Lung (tissue), 12 donors: ENCODE results near the gene PGLYRP3. TPM values are rescaled to one million over a fixed set of nuclear protein-coding genes. Genes with fewer than 3 reads are reported as not detected.

ENCODE experiments used
- ATAC-seq: fragments of 200-7000 bp; cut with Tn5 transposase; one replicate; pipeline ENCODE4 v1.9.1; 2020; ENCODE audit warnings: moderate number of reproducible peaks; ENCODE audit not compliant: insufficient read depth, low FRiP score
- DNase-seq, 3 donors: peaks; one replicate each; pipeline ENCODE4 v3.0.0-alpha.2; 2013 to 2017
- H3K27ac ChIP-seq, 2 donors: one replicate each; pipeline ENCODE4 v1.5.1; 2013; ENCODE audit warnings: mild to moderate bottlenecking in 2 of 2, moderate library complexity in 2 of 2, control low read depth in 1 of 2, inconsistent platforms in 1 of 2, low read depth in 1 of 2, low read length in 1 of 2
- H3K27me3 ChIP-seq, 3 donors: one replicate each; pipeline ENCODE4 v1.5.1; 2013; ENCODE audit warnings: low read length in 2 of 3; ENCODE audit not compliant: control insufficient read depth in 3 of 3, insufficient read depth in 3 of 3
- H3K36me3 ChIP-seq, 4 donors: one replicate each; pipeline ENCODE4 v1.5.1; 2013; ENCODE audit warnings: low read length in 4 of 4, mild to moderate bottlenecking in 1 of 4, moderate library complexity in 1 of 4; ENCODE audit not compliant: control insufficient read depth in 4 of 4, insufficient read depth in 4 of 4
- H3K4me1 ChIP-seq, 5 donors: one replicate each; pipeline ENCODE4 v1.5.1; 2013; ENCODE audit warnings: low read length in 5 of 5, mild to moderate bottlenecking in 2 of 5, moderate library complexity in 1 of 5; ENCODE audit not compliant: control insufficient read depth in 5 of 5, insufficient read depth in 5 of 5
- H3K4me3 ChIP-seq: one replicate; pipeline ENCODE4 v1.5.1; 2013; ENCODE audit warnings: mild to moderate bottlenecking, control low read depth, moderate library complexity
- H3K9ac ChIP-seq, 2 donors: one replicate each; pipeline ENCODE4 v1.5.1; 2013; ENCODE audit warnings: low read length in 2 of 2, control low read depth in 1 of 2; ENCODE audit not compliant: insufficient read depth in 1 of 2
- H3K9me3 ChIP-seq, 4 donors: one replicate each; pipeline ENCODE4 v1.5.1; 2013; ENCODE audit warnings: low read length in 3 of 4, mild to moderate bottlenecking in 1 of 4, moderate library complexity in 1 of 4; ENCODE audit not compliant: control insufficient read depth in 4 of 4, insufficient read depth in 3 of 4
- WGBS, 2 donors: extraction: QIAGEN DNeasy Blood & Tissue Kit; methylation state at CpG; one replicate each; pipeline ENCODE4 v1.1.7; 2013; 5-methylcytosine and 5-hydroxymethylcytosine counted together
- polyA plus RNA-seq, 2 donors: library from polyadenylated mRNA; stranded (reverse); fragments of 200-250 nt; gene quantifications; one replicate each; pipeline ENCODE4 v1.2.1, GENCODE V29; 2013
- total RNA-seq, 2 donors: library from RNA; depleted of rRNA in 1 of 2; stranded (reverse); fragments of >200 nt in 1 of 2; gene quantifications; one replicate each; pipeline ENCODE4 v1.2.1, GENCODE V29; 2014 to 2021
- TF ChIP-seq, protein P1 (sequence below): IDR thresholded peaks from 2 replicates; pipeline ENCODE4 v1.5.1; 2012; ENCODE audit warnings: mild to moderate bottlenecking; ENCODE audit errors: control extremely low read depth, extremely low read depth
- donor health status: control.
- donor health status: control.
- donor health status: Bipolar disorder and iron deficiency.
- donor health status: healthy.
- donor health status: DM: yes; HTN: yes; CAD: no.

The PGLYRP3 gene
- total and polyA plus RNA-seq, 4 donors, result not detected

DNA sequence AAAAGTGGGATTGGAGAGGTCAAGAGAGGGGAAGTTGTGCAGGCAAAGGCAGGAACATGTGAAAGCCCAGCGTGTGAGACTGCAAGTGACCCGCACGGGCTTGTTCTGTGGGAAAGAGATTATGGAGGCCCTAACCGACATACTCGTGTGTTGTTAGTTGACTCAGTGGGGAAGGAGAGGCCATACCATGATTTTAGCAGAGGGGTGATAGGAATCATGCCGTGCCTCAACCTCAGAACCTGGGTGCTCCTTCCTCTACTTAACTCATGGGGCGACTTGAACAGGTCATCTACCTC is 19.3 kb downstream of the PGLYRP3 start:
- H3K9ac ChIP-seq, result no peak overlapping the region
- no peaks in the 10 kb centered on the region for H3K9me3 ChIP-seq
- no peaks in the 10 kb centered on the region for H3K36me3 ChIP-seq
- no peaks in the 10 kb centered on the region for H3K27me3 ChIP-seq
- no peak overlapping the region for H3K4me3 ChIP-seq
- TF ChIP-seq, protein P1, sequence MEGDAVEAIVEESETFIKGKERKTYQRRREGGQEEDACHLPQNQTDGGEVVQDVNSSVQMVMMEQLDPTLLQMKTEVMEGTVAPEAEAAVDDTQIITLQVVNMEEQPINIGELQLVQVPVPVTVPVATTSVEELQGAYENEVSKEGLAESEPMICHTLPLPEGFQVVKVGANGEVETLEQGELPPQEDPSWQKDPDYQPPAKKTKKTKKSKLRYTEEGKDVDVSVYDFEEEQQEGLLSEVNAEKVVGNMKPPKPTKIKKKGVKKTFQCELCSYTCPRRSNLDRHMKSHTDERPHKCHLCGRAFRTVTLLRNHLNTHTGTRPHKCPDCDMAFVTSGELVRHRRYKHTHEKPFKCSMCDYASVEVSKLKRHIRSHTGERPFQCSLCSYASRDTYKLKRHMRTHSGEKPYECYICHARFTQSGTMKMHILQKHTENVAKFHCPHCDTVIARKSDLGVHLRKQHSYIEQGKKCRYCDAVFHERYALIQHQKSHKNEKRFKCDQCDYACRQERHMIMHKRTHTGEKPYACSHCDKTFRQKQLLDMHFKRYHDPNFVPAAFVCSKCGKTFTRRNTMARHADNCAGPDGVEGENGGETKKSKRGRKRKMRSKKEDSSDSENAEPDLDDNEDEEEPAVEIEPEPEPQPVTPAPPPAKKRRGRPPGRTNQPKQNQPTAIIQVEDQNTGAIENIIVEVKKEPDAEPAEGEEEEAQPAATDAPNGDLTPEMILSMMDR, result no peak
- DNase-seq (no peak), ATAC-seq (no peak)
- 67 to 70% methylated on average over 7 of the region's 7 CpGs for WGBS, 2 donors
- H3K4me1 ChIP-seq, result no peaks in the 10 kb centered on the region
- no peak overlapping the region for H3K27ac ChIP-seq

DNA sequence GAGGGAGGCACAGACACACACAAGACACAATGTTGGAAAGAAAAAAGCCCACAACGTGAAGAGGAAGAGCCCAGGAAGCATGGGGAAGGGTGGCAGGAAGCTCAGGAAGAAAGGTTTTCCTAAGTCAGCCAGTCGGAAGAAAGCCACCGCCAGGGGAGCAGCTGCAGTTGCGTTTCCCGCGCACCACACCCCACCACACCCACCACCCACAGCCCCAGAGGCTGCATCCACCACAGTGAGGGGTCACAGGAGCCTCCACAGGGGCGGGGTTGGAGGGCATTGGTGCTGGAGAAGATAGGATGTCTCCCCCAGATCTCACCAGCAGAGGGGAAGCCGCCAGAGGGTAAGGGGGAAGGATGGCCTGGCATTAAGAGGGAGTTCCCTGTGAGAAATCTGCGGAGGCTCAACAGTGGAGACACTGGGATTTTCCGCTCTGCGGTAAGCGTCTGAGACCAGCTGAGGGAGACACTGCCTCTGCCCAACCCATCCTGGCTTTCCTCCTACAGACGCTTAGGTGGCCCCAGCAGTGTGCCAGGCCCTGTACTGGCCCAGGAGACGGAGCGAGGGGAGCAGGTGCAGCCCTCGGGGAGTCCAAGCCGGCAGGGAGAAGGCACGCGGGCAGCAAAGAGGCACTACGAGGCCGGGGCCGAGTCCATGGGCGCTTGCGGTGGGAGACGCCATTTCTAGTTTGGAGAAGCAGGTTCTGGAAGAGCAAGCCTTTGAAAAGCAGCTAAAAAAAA is 19.8 kb downstream of the PGLYRP3 start:
- no peaks in the 10 kb centered on the region for H3K27me3 ChIP-seq
- no peak overlapping the region for H3K4me3 ChIP-seq
- H3K36me3 ChIP-seq, result no peaks in the 10 kb centered on the region
- no peak for ATAC-seq
- H3K27ac ChIP-seq, result no peak overlapping the region
- no peak for DNase-seq
- no peaks in the 10 kb centered on the region for H3K9me3 ChIP-seq
- H3K9ac ChIP-seq, result no peak overlapping the region
- no peaks in the 10 kb centered on the region for H3K4me1 ChIP-seq
- TF ChIP-seq, protein P1, result no peak
- 65 to 71% methylated on average over 24 to 25 of the region's 25 CpGs for WGBS, 2 donors

DNA sequence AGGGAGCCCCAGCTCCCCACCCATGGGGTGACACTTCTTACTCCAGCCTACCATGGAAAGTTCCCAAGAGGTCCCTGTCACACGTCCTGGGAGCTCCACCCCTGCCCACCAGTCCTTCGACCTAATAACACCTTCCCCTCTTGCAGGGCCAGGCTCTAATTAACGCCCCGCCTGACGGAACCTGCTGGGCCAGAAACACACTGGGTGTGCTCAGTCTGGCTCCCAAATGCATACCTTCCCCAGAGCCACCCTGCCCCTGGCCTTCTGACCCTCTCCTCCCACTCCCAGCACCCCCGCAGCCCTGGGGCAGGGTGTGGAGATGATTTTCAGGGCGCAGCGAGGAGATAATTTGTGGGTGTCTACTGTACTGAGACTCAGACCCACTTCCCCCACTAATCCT is 20.6 kb downstream of the PGLYRP3 start:
- TF ChIP-seq, protein P1, result no peak
- Histone ChIP-seq H3K4me1 (no peaks in the 10 kb centered on the region), H3K36me3 (no peaks in the 10 kb centered on the region), H3K27me3 (no peaks in the 10 kb centered on the region), H3K9ac (no peak overlapping the region), H3K27ac (no peak overlapping the region), H3K9me3 (no peaks in the 10 kb centered on the region), H3K4me3 (no peak overlapping the region)
- 66 to 81% methylated on average over 8 of the region's 8 CpGs for WGBS, 2 donors
- ATAC-seq (no peak), DNase-seq (no peak)

- TF ChIP-seq, protein P1, result no peak
- WGBS, 2 donors, result 87 to 94% methylated on average over 5 of the region's 5 CpGs
- Histone ChIP-seq H3K36me3 (no peaks in the 10 kb centered on the region), H3K4me3 (no peak overlapping the region), H3K4me1 (no peaks in the 10 kb centered on the region), H3K27ac (no peak overlapping the region), H3K9me3 (no peaks in the 10 kb centered on the region), H3K27me3 (no peaks in the 10 kb centered on the region), H3K9ac (no peak overlapping the region)
- no peak for ATAC-seq
- no peak for DNase-seq
These were observed 21.2 kb downstream of the PGLYRP3 start for GRCh38 chr1:153291514-153291913.
